ENCODE results near the gene C1orf105.

- TF ChIP-seq GABPA (IDR thresholded peaks at IDR 0.05 in 1 of 2, conservative IDR thresholded peaks at IDR 0.05 in 1 of 2): no peak
- TF ChIP-seq TAF1 (conservative IDR thresholded peaks at IDR 0.05): no peak
- TF ChIP-seq CTCF (IDR thresholded peaks at IDR 0.05; ENCODE audit: low read depth, low read length, missing input control): no peak
- TF ChIP-seq JUND (IDR thresholded peaks at IDR 0.05): no peak
- TF ChIP-seq MAX (IDR thresholded peaks at IDR 0.05): no peak
- TF ChIP-seq ZBTB33 (IDR thresholded peaks at IDR 0.05): no peak
- no peak for TF ChIP-seq ATF3 (IDR thresholded peaks at IDR 0.05)
- TF ChIP-seq FOXA1 (IDR thresholded peaks at IDR 0.05): no peak
- no peak for TF ChIP-seq RAD21 (IDR thresholded peaks at IDR 0.05)
- no peak for TF ChIP-seq REST (IDR thresholded peaks at IDR 0.05)
- no peak for TF ChIP-seq SP1 (IDR thresholded peaks at IDR 0.05)
- TF ChIP-seq YY1 (IDR thresholded peaks at IDR 0.05): no peak
- TF ChIP-seq HNF4A (conservative IDR thresholded peaks at IDR 0.05): no peak
- no peak for TF ChIP-seq NR2F2 (IDR thresholded peaks at IDR 0.05)
Measured at GRCh38 chr1:172498857-172499256, 78.4 kb downstream of the C1orf105 start.
